K562 (cell line): ENCODE data around the gene TCF20.

Source experiments
- CTCF ChIP-seq, 3 experiments: IDR thresholded peaks in 2 of 3; conservative IDR thresholded peaks in 1 of 3; 2 replicates each; pipeline ENCODE4 v1.5.1; 2011 to 2012; ENCODE audit warnings: low read length in 3 of 3, mild to moderate bottlenecking in 3 of 3, control low read depth in 2 of 3, improper control_type of control experiment in 1 of 3, inconsistent platforms in 1 of 3, low read depth in 1 of 3, mixed read lengths in 1 of 3, moderate library complexity in 1 of 3; ENCODE audit not compliant: insufficient read depth in 2 of 3
- GABPA ChIP-seq: fragments of 200-800 bp; sonication (Bioruptor generic); conservative IDR thresholded peaks from 2 replicates; pipeline ENCODE4 v1.6.1; 2016; ENCODE audit warnings: low read depth, missing genetic modification characterization, missing compliant biosample characterization
- MAZ ChIP-seq, 2 experiments: fragments of 450-650 bp in 1 of 2; sonication (generic) in 1 of 2; formaldehyde crosslinking; IDR thresholded peaks in 1 of 2; conservative IDR thresholded peaks in 1 of 2; 2 replicates each; pipeline versions ENCODE4 v1.4.0 to v1.5.0; 2020; ENCODE audit warnings: mild to moderate bottlenecking in 1 of 2, missing genetic modification reagents in 1 of 2
- MEIS2 ChIP-seq: fragments of 450-650 bp; IDR thresholded peaks from 2 replicates; pipeline ENCODE4 v1.6.1; 2014; ENCODE audit warnings: mild to moderate bottlenecking; ENCODE audit not compliant: partially characterized antibody
- MYNN ChIP-seq, 2 experiments: sonication (generic); formaldehyde crosslinking in 1 of 2; IDR thresholded peaks; 2 replicates each; pipeline versions ENCODE4 v1.5.0 to v1.6.1; 2016 to 2020; ENCODE audit warnings: antibody characterized with exemption in 1 of 2, missing genetic modification reagents in 1 of 2
- SOX6 ChIP-seq: fragments of 450-650 bp; IDR thresholded peaks from 2 replicates; pipeline ENCODE4 v1.6.1; 2014; ENCODE audit warnings: mild to moderate bottlenecking

GRCh38 chr22:42298746-42299145 is 28.3 kb upstream of the TCF20 start:
- TF ChIP-seq GABPA (tag) (no peak), SOX6 (no peak), MAZ (CRISPR knock-in tag; conservative IDR thresholded peaks at IDR 0.05 in 1 of 2, IDR thresholded peaks at IDR 0.05 in 1 of 2) (no peak), MEIS2 (no peak), CTCF (IDR thresholded peaks at IDR 0.05 in 2 of 3, conservative IDR thresholded peaks at IDR 0.05 in 1 of 3; ENCODE audit: insufficient read depth in 2 of 3, low read depth in 1 of 3, low read length in 3 of 3) (no peak), MYNN (IDR thresholded peaks at IDR 0.05) (no peak), MYNN (CRISPR knock-in tag; IDR thresholded peaks at IDR 0.05) (no peak)
